Memory B cell (primary cell): Measurements from ENCODE around the gene TROAP.

Experiments used
- ATAC-seq: fragments of 150-1000 bp; cut with Tn5 transposase; 2 replicates; pipeline ENCODE4 v1.10.0; 2021; ENCODE audit warnings: low read depth, mild to moderate bottlenecking, moderate library complexity
- DNase-seq, 2 donors: peaks; one replicate each; pipeline ENCODE4 v3.0.0; 2022; ENCODE audit warnings: low spot score in 2 of 2
- H3K27ac Mint-ChIP-seq: one replicate; pipeline ENCODE4 v1.8.0; 2022; ENCODE audit warnings: mild to moderate bottlenecking, moderate library complexity, mixed read lengths
- H3K27me3 Mint-ChIP-seq: one replicate; pipeline ENCODE4 v1.8.0; 2022; ENCODE audit warnings: mixed read lengths
- H3K36me3 Mint-ChIP-seq: one replicate; pipeline ENCODE4 v1.8.0; 2022; ENCODE audit warnings: mild to moderate bottlenecking, mixed read lengths
- H3K4me1 Mint-ChIP-seq: one replicate; pipeline ENCODE4 v1.8.0; 2022; ENCODE audit warnings: mixed read lengths
- H3K4me3 Mint-ChIP-seq: one replicate; pipeline ENCODE4 v1.8.0; 2022; ENCODE audit warnings: mild to moderate bottlenecking, moderate library complexity, mixed read lengths
- H3K9me3 Mint-ChIP-seq: one replicate; pipeline ENCODE4 v1.8.0; 2022; ENCODE audit warnings: mixed read lengths

TROAP gene

DNA sequence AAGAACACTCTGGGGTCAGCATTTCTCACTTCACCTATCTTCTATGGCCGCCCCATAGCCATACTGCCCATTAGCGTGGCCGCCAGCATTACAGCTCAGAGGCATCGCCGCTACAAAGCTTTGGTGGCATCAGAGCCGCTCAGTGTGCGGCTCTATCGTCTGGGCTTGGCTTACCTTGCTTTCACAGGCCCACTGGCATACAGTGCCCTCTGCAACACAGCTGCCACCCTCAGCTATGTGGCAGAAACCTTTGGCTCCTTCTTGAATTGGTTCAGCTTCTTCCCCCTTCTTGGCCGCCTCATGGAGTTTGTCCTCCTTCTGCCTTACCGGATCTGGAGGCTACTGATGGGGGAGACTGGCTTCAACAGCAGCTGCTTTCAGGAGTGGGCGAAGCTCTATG is 26.2 kb downstream of the TROAP start:
- DNase-seq (no peak), ATAC-seq (no peak)
- H3K36me3 Mint-ChIP-seq, result no peaks in the 10 kb centered on the region
- H3K9me3 Mint-ChIP-seq, result no peaks in the 10 kb centered on the region
- H3K27ac Mint-ChIP-seq, result no peak overlapping the region
- H3K4me3 Mint-ChIP-seq, result no peak overlapping the region
- peaks cover 23% of the 10 kb centered on the region for H3K4me1 Mint-ChIP-seq
- H3K27me3 Mint-ChIP-seq, result peaks cover 23% of the 10 kb centered on the region

DNA sequence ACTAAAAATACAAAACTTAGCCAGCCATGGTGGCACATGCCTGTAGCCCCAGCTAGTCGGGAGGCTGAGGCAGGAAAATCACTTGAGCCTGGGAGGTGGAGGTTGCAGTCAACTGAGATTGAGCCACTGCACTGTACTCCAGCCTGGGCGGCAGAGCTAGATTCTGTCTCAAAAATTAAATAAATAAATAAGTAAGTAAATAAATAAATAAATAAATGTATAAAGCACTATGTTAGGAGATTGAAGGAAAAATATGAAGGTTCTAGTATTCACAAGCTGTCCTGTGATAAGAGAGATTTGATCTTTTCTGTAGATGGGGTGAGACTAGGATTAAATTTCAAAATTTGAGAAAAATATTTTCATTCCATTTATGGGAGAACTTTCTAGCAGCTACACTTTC is 29.3 kb downstream of the TROAP start:
- peaks cover 2% of the 10 kb centered on the region for H3K4me1 Mint-ChIP-seq

GRCh38 chr12:49355913-49356312 is 32.9 kb downstream of the TROAP start:
- Mint-ChIP-seq H3K27ac (no peak overlapping the region), H3K4me1 (peaks cover 4% of the 10 kb centered on the region), H3K27me3 (peaks cover 15% of the 10 kb centered on the region), H3K4me3 (no peak overlapping the region), H3K36me3 (no peaks in the 10 kb centered on the region), H3K9me3 (no peaks in the 10 kb centered on the region)
- no peak for DNase-seq
- no peak for ATAC-seq

More for the DNA sequence above, 29.3 kb downstream of the TROAP start:
- H3K9me3 Mint-ChIP-seq, result no peaks in the 10 kb centered on the region
- no peak for ATAC-seq
- no peak overlapping the region for H3K4me3 Mint-ChIP-seq
- H3K27ac Mint-ChIP-seq, result no peak overlapping the region
- DNase-seq, result no peak
- H3K36me3 Mint-ChIP-seq, result no peaks in the 10 kb centered on the region
- H3K27me3 Mint-ChIP-seq, result peaks cover 20% of the 10 kb centered on the region

GRCh38 chr12:49357103-49357678 is 34.1 kb downstream of the TROAP start:
- Mint-ChIP-seq H3K4me3 (no peak overlapping the region), H3K36me3 (no peaks in the 10 kb centered on the region), H3K27me3 (peaks cover 13% of the 10 kb centered on the region), H3K9me3 (no peaks in the 10 kb centered on the region), H3K27ac (no peak overlapping the region), H3K4me1 (peaks cover 4% of the 10 kb centered on the region)
- ATAC-seq, result no peak
- no peak for DNase-seq

- Mint-ChIP-seq H3K4me3 (no peak overlapping the region), H3K4me1 (peaks cover 4% of the 10 kb centered on the region), H3K27me3 (peaks cover 10% of the 10 kb centered on the region), H3K36me3 (no peaks in the 10 kb centered on the region), H3K9me3 (no peaks in the 10 kb centered on the region), H3K27ac (no peak overlapping the region)
- ATAC-seq (peak; percentile 93), DNase-seq (peak; percentile 49 to 59)
Measured at GRCh38 chr12:49358483-49359141, 35.6 kb downstream of the TROAP start.

GRCh38 chr12:49359671-49360070 is 36.6 kb downstream of the TROAP start:
- Mint-ChIP-seq H3K4me3 (no peak overlapping the region), H3K27me3 (peaks cover 8% of the 10 kb centered on the region), H3K36me3 (no peaks in the 10 kb centered on the region), H3K4me1 (peaks cover 4% of the 10 kb centered on the region), H3K27ac (no peak overlapping the region), H3K9me3 (no peaks in the 10 kb centered on the region)
- no peak for ATAC-seq
- no peak for DNase-seq

GRCh38 chr12:49362077-49362476 is 39.0 kb downstream of the TROAP start:
- ATAC-seq, result no peak
- Mint-ChIP-seq H3K36me3 (no peaks in the 10 kb centered on the region), H3K9me3 (no peaks in the 10 kb centered on the region), H3K27ac (no peak overlapping the region), H3K27me3 (peaks cover 6% of the 10 kb centered on the region), H3K4me3 (no peak overlapping the region), H3K4me1 (peaks cover 6% of the 10 kb centered on the region)
- DNase-seq, result no peak

DNA sequence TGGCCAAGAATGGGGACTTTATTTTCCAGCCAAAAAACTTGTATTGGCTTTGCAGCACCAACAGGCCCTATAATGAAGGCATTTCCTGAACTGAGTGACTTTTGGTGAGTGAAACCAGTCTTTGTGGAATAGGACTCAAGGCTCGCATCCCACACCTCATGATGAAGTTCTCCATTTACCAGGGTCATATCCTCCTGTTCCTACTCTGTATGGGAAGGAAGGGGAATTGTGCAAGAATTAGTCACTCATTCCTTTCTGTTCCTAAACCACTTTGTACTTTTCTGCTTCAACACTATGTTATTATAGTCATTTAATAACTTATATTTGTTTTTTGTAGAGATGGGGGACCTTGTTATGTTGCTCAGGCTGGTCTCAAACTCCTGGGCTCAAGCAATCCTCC is 41.9 kb downstream of the TROAP start:
- H3K4me1 Mint-ChIP-seq, result peaks cover 19% of the 10 kb centered on the region
- no peak overlapping the region for H3K4me3 Mint-ChIP-seq
- ATAC-seq, result no peak
- H3K27me3 Mint-ChIP-seq, result peaks cover 3% of the 10 kb centered on the region
- no peak for DNase-seq
- no peaks in the 10 kb centered on the region for H3K9me3 Mint-ChIP-seq
- H3K36me3 Mint-ChIP-seq, result no peaks in the 10 kb centered on the region
- no peak overlapping the region for H3K27ac Mint-ChIP-seq

GRCh38 chr12:49365542-49365941 is 42.5 kb downstream of the TROAP start:
- peak overlapping the region; percentile 84 for H3K4me3 Mint-ChIP-seq

GRCh38 chr12:49366096-49366651 is 43.1 kb downstream of the TROAP start:
- Mint-ChIP-seq H3K4me1 (peaks cover 21% of the 10 kb centered on the region), H3K36me3 (no peaks in the 10 kb centered on the region), H3K27ac (peak overlapping the region; percentile 81), H3K4me3 (peak overlapping the region; percentile 84), H3K9me3 (no peaks in the 10 kb centered on the region), H3K27me3 (no peaks in the 10 kb centered on the region)
- DNase-seq (no peak), ATAC-seq (peak; percentile 6)

More at GRCh38 chr12:49365542-49365941, 42.5 kb downstream of the TROAP start:
- H3K36me3 Mint-ChIP-seq, result no peaks in the 10 kb centered on the region
- DNase-seq (no peak), ATAC-seq (no peak)
- no peak overlapping the region for H3K27ac Mint-ChIP-seq
- peaks cover 19% of the 10 kb centered on the region for H3K4me1 Mint-ChIP-seq
- peaks cover 3% of the 10 kb centered on the region for H3K27me3 Mint-ChIP-seq
- no peaks in the 10 kb centered on the region for H3K9me3 Mint-ChIP-seq

GRCh38 chr12:49366652-49367380 is 43.8 kb downstream of the TROAP start:
- peak; percentile 78 to 87 for DNase-seq
- H3K9me3 Mint-ChIP-seq, result no peaks in the 10 kb centered on the region
- H3K4me3 Mint-ChIP-seq, result peak overlapping the region; percentile 84
- ATAC-seq, result peak; percentile 75
- peaks cover 26% of the 10 kb centered on the region for H3K4me1 Mint-ChIP-seq
- no peaks in the 10 kb centered on the region for H3K27me3 Mint-ChIP-seq
- H3K27ac Mint-ChIP-seq, result peak overlapping the region; percentile 81
- H3K36me3 Mint-ChIP-seq, result no peaks in the 10 kb centered on the region

GRCh38 chr12:49367381-49368239 is 44.6 kb downstream of the TROAP start, which contains the start of gene SPATS2:
Gene SPATS2 (plus strand): TSS chr12:49367462. CDS start chr12:49461013, 93,551 bp downstream.
- Mint-ChIP-seq H3K36me3 (peaks cover under 1% of the 10 kb centered on the region), H3K4me3 (peak within 1 kb of the TSS; percentile 84), H3K27ac (peak within 1 kb of the TSS; percentile 81), H3K9me3 (no peaks in the 10 kb centered on the region), H3K27me3 (no peaks in the 10 kb centered on the region), H3K4me1 (peaks cover 26% of the 10 kb centered on the region)
- peak in 1 of 2 donors; percentile 77 for DNase-seq
- no peak for ATAC-seq

DNA sequence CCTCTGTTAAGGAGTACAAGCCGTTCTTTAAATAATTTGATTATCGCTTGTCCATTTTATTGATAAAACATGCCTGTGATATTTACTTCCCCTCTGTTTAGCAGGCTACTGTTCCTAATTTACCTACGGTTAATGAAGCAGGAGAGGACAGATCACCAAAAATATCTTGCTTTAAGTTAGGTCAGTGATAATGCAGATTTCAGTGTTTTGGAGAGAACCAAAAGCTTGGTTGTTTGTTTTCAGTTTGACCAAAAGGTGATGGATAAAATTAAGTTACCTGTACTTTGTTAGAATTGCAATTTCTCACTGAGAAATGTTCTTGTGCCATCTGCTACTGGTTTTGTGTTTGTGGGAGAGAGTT is 45.2 kb downstream of the TROAP start:
- ATAC-seq, result no peak

More for the DNA sequence above, 45.2 kb downstream of the TROAP start:
- H3K9me3 Mint-ChIP-seq, result no peaks in the 10 kb centered on the region
- peak overlapping the region; percentile 84 for H3K4me3 Mint-ChIP-seq
- H3K36me3 Mint-ChIP-seq, result peaks cover 2% of the 10 kb centered on the region
- DNase-seq, result no peak
- no peaks in the 10 kb centered on the region for H3K27me3 Mint-ChIP-seq
- peaks cover 28% of the 10 kb centered on the region for H3K4me1 Mint-ChIP-seq
- H3K27ac Mint-ChIP-seq, result peak overlapping the region; percentile 81
